Natural killer cell (primary cell): ENCODE measurements around the gene COL15A1. TPM values are rescaled to one million over a fixed set of nuclear protein-coding genes. Genes with fewer than 3 reads are reported as not detected.

Experiments used
- ATAC-seq, 3 donors: fragments of 150-1000 bp in 2 of 3; fragments of 200-7000 bp in 1 of 3; cut with Tn5 transposase; 1 replicate in 1 of 3; 2 replicates in 2 of 3; pipeline ENCODE4 v1.10.0; 2021; ENCODE audit warnings: mild to moderate bottlenecking in 2 of 3, moderate library complexity in 2 of 3
- DNase-seq, 2 donors: peaks; one replicate each; pipeline versions ENCODE4 v3.0.0 to v3.0.0-alpha.2; 2013 to 2021; ENCODE audit warnings: mixed read lengths in 1 of 2
- H3K27ac ChIP-seq: one replicate; pipeline ENCODE4 v1.5.1; 2013; ENCODE audit warnings: mild to moderate bottlenecking, low read length
- H3K27me3 ChIP-seq: one replicate; pipeline ENCODE4 v1.6.1; 2013; ENCODE audit warnings: low read length; ENCODE audit not compliant: control insufficient read depth, insufficient read depth
- H3K36me3 ChIP-seq: one replicate; pipeline ENCODE4 v1.6.1; 2013; ENCODE audit warnings: low read length; ENCODE audit not compliant: control insufficient read depth, insufficient read depth
- H3K4me1 ChIP-seq: one replicate; pipeline ENCODE4 v1.6.1; 2013; ENCODE audit warnings: low read length; ENCODE audit not compliant: control insufficient read depth, insufficient read depth
- H3K4me3 ChIP-seq: one replicate; pipeline ENCODE4 v1.5.1; 2013; ENCODE audit warnings: low read length
- H3K9me3 ChIP-seq: one replicate; pipeline ENCODE4 v1.6.1; 2013; ENCODE audit warnings: low read length; ENCODE audit not compliant: control insufficient read depth, insufficient read depth
- H3K27ac Mint-ChIP-seq, 2 donors: one replicate each; pipeline ENCODE4 v1.8.0; 2022; ENCODE audit warnings: mild to moderate bottlenecking in 2 of 2, mixed read lengths in 2 of 2, moderate library complexity in 1 of 2
- H3K27me3 Mint-ChIP-seq, 2 donors: one replicate each; pipeline ENCODE4 v1.8.0; 2022; ENCODE audit warnings: low read depth in 2 of 2, mixed read lengths in 2 of 2
- H3K36me3 Mint-ChIP-seq: one replicate; pipeline ENCODE4 v1.8.0; 2022; ENCODE audit warnings: mixed read lengths
- H3K4me1 Mint-ChIP-seq, 2 donors: one replicate each; pipeline ENCODE4 v1.8.0; 2022; ENCODE audit warnings: mixed read lengths in 2 of 2
- H3K4me3 Mint-ChIP-seq: one replicate; pipeline ENCODE4 v1.8.0; 2022; ENCODE audit warnings: mild to moderate bottlenecking, moderate library complexity, mixed read lengths
- H3K9me3 Mint-ChIP-seq, 2 donors: one replicate each; pipeline ENCODE4 v1.8.0; 2022; ENCODE audit warnings: mixed read lengths in 2 of 2
- CTCF ChIP-seq: fragments of 200-600 bp; IDR thresholded peaks from one replicate; pipeline ENCODE4 v1.8.0; 2022; ENCODE audit warnings: antibody characterized with exemption
- WGBS: methylation state at CpG from one replicate; pipeline ENCODE4 v1.1.7; 2013; ENCODE audit warnings: missing lambda C conversion rate; ENCODE audit not compliant: insufficient coverage; 5-methylcytosine and 5-hydroxymethylcytosine counted together
- intact Hi-C: fragments of 100-400 bp; cut with micrococcal nuclease; formaldehyde crosslinking; loops from one replicate; pipeline ENCODE4 v1.14.2; 2022
- total RNA-seq, 4 donors: library from RNA; stranded (reverse); fragments of 120-200 nt in 1 of 4; gene quantifications; one replicate each; pipeline versions ENCODE4 v1.2.3 to v1.2.4, GENCODE V29; 2013 to 2022

The COL15A1 gene
- total RNA-seq, 3 donors from 2014 or later (not counting 1 experiment from before 2014, with no cell fraction given) = 0.18 to 0.82 (median 0.19) TPM

- no peaks in the 10 kb centered on the region for H3K36me3 Mint-ChIP-seq
- TF ChIP-seq CTCF = no peak
- H3K4me3 ChIP-seq = no peak overlapping the region
- ATAC-seq = peak; percentile 30 to 70 (median 63)
- DNase-seq = peak in 1 of 2 donors; percentile 84
- 38% methylated on average over 4 of the region's 6 CpGs for WGBS
- peak overlapping the region; percentile 77 to 85 for H3K27ac Mint-ChIP-seq
- H3K27ac ChIP-seq = peak overlapping the region; percentile 20
- H3K4me1 Mint-ChIP-seq = peaks cover 90% of the 10 kb centered on the region in 2 donors
- H3K36me3 ChIP-seq = peaks cover 8% of the 10 kb centered on the region
- H3K27me3 ChIP-seq = no peaks in the 10 kb centered on the region
- H3K4me3 Mint-ChIP-seq = peak overlapping the region; percentile 47
- no peaks in the 10 kb centered on the region for H3K9me3 Mint-ChIP-seq
- intact Hi-C loops = no loop called here
- H3K4me1 ChIP-seq = peaks cover 32% of the 10 kb centered on the region
- H3K9me3 ChIP-seq = no peaks in the 10 kb centered on the region
- no peaks in the 10 kb centered on the region for H3K27me3 Mint-ChIP-seq
These were observed 169.2 kb downstream of the COL15A1 start for GRCh38 chr9:99112750-99113413.

GRCh38 chr9:99113414-99114048 lies 169.8 kb downstream of the COL15A1 start:
- DNase-seq (no peak), ATAC-seq (peak in 2 of 3 donors; percentile 5 to 17)
- no CpG with 5 or more reads among the region's 2 CpGs for WGBS
- Histone ChIP-seq H3K9me3 (no peaks in the 10 kb centered on the region), H3K36me3 (peaks cover 8% of the 10 kb centered on the region), H3K4me3 (no peak overlapping the region), H3K4me1 (peaks cover 32% of the 10 kb centered on the region), H3K27ac (peak overlapping the region; percentile 20), H3K27me3 (no peaks in the 10 kb centered on the region)
- H3K4me1 Mint-ChIP-seq = peaks cover 84 to 85% of the 10 kb centered on the region in 2 donors
- H3K4me3 Mint-ChIP-seq = peak overlapping the region; percentile 62
- no peak for TF ChIP-seq CTCF
- H3K27me3 Mint-ChIP-seq = no peaks in the 10 kb centered on the region
- H3K27ac Mint-ChIP-seq = peak overlapping the region; percentile 77 to 85
- H3K36me3 Mint-ChIP-seq = no peaks in the 10 kb centered on the region
- intact Hi-C loops = no loop called here
- H3K9me3 Mint-ChIP-seq = no peaks in the 10 kb centered on the region

GRCh38 chr9:99114049-99114440 lies 170.3 kb downstream of the COL15A1 start:
- no peaks in the 10 kb centered on the region for H3K9me3 ChIP-seq
- Mint-ChIP-seq H3K36me3 (no peaks in the 10 kb centered on the region), H3K27ac (peak overlapping the region; percentile 77 to 85), H3K9me3 (no peaks in the 10 kb centered on the region), H3K4me1 (peaks cover 84 to 85% of the 10 kb centered on the region in 2 donors), H3K4me3 (peak overlapping the region; percentile 62), H3K27me3 (no peaks in the 10 kb centered on the region)
- no peak for ATAC-seq
- no peak overlapping the region for H3K4me3 ChIP-seq
- intact Hi-C loops = no loop called here
- DNase-seq = no peak
- H3K27ac ChIP-seq = peak overlapping the region; percentile 20
- TF ChIP-seq CTCF = no peak
- WGBS = 49% methylated on average over 3 of the region's 3 CpGs
- peaks cover 33% of the 10 kb centered on the region for H3K4me1 ChIP-seq
- H3K36me3 ChIP-seq = peaks cover 8% of the 10 kb centered on the region
- no peaks in the 10 kb centered on the region for H3K27me3 ChIP-seq
